ENCODE results near the gene KRTAP1-3.

DNA sequence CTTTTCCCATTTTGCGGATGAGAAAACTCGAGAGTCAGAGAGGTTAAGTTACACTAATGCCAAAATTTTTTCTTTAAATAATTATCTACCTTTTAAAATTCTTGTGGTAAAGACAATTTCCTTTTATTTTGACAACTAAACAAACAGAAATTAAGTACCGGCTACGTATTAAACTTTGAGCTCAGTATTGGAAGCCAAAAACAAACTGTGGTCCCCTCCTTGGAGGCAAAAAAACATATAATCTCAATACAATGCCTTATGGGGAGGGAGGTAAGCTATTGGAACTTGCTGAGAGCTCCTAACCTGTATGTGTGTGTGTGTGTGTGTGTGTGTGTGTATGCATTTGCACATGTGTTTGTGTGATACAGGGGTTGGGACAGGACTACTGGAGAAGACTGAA is 28.8 kb upstream of the KRTAP1-3 start:
- no peak for TF ChIP-seq POLR2A (IDR thresholded peaks at IDR 0.05; ENCODE audit: low read depth, low read length)
- TF ChIP-seq POLR2AphosphoS5 (IDR thresholded peaks at IDR 0.05; ENCODE audit: low read depth, low read length), result no peak
- no peak for TF ChIP-seq TAF1 (IDR thresholded peaks at IDR 0.05; ENCODE audit: borderline replicate concordance, low read depth, low read length)
